Stomach (tissue), 4 donors: Measurements from ENCODE around the gene CAMKK2.

Experiments
- CTCF ChIP-seq, 7 experiments: fragments of 450-650 bp in 4 of 7; fragments of 200-600 bp in 3 of 7; sonication (generic) in 3 of 7; IDR thresholded peaks; one replicate each; pipeline ENCODE4 v1.5.1; 2016 to 2019; ENCODE audit warnings: antibody characterized with exemption in 7 of 7, control low read depth in 2 of 7, mild to moderate bottlenecking in 1 of 7
- EP300 ChIP-seq: sonication (generic); formaldehyde crosslinking; IDR thresholded peaks from one replicate; pipeline ENCODE4 v1.6.1; 2017; ENCODE audit warnings: antibody characterized with exemption
- POLR2A ChIP-seq, 4 donors: fragments of 450-650 bp; IDR thresholded peaks; one replicate each; pipeline ENCODE4 v1.6.1; 2016; ENCODE audit warnings: antibody characterized with exemption in 4 of 4, control low read depth in 2 of 4, mild to moderate bottlenecking in 1 of 4, moderate library complexity in 1 of 4
- POLR2AphosphoS5 ChIP-seq, 3 donors: sonication (generic); formaldehyde crosslinking; IDR thresholded peaks; one replicate each; pipeline ENCODE4 v1.6.1; 2016; ENCODE audit warnings: antibody characterized with exemption in 3 of 3

GRCh38 chr12:121264951-121265515 lies 31.5 kb downstream of the CAMKK2 start:
- no peak for TF ChIP-seq CTCF (IDR thresholded peaks at IDR 0.05)
- TF ChIP-seq EP300: no peak
- no peak for TF ChIP-seq POLR2AphosphoS5 (IDR thresholded peaks at IDR 0.05)
- TF ChIP-seq POLR2A (IDR thresholded peaks at IDR 0.05): no peak
